GM19467 (cell line): ENCODE measurements around the gene PDC.
"Not testable (repeated sequence)": the region's sequence is repeated elsewhere in the genome, so short reads cannot be mapped to it uniquely, and the experiment has no call there.

Source experiments
- ATAC-seq: cut with Tn5 transposase; IDR thresholded peaks from one replicate; pipeline ENCODE4 v1.9.1; 2021; ENCODE audit warnings: mild to moderate bottlenecking, moderate library complexity; ENCODE audit not compliant: unreplicated experiment

Gene PDC

DNA sequence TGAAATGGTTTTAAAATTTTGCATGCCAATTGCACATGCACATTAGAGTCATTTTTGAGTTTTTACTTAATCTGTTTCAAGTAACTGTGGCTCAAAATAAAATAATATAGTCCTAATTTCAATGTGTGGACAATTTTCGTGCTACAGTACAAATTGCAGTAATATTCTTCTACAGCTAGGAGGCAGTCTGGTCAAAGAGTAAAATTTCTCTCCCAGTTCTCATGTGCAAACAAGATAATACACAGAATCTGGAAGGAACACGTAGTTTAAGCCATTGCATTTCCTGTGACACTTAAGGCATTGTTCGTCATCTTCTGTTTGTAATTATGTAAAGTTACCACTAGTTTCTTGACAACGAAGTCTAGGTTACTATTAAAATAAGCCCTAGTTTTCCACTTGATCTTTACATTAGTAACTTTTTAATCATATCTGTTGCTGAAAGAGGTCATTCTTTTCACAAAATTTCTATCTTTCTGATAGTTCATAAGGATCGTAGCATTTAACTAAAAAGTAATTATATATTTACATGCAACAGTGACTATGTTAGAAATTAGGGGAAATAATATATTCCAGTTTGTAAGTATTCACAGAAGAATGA, 56.4 kb downstream of the PDC start:
- ATAC-seq = peak; percentile 54

DNA sequence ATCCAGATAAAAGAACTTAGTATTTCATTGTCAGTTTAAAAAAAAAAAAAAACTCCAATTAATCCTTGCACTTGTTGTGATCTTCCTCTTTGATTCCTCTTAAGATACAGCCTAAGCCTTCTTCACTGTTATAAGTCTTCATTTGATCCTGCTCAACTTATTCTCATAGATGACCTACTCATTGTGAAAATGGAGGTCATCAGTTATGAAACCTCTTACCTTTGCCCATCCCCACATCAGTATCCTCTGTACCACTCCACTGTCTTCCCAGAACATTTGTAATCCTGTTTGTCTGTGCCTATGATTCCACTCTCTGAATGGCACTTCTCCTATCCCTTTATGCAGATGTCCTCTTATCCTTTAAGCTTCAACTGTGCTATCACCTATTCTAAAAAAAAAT, 57.3 kb downstream of the PDC start:
- no peak for ATAC-seq

DNA sequence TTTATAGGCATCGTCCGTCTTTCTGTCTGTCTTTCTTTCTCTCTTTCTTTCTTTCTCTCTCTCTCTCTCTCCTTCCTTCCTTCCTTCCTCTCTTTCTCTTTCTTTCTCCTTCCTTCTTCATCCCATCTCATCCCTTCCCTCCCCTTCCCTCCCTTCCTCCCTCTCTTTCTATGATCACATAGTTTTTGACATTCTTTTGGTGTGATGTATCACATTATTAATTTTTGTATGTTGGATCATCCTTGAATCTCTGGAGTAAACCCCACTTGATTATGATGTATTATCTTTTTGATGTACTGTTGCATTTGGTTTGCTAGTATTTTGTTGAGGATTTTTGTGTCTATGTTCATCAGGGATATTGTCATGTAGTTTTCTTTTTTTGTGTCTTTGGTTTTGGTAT, 59.5 kb downstream of the PDC start:
- ATAC-seq = not testable (repeated sequence)
